Neural progenitor cell (in vitro differentiated cells): ENCODE measurements around the gene ENAH. TPM values are rescaled to one million over a fixed set of nuclear protein-coding genes. Genes with fewer than 3 reads are reported as not detected.

Experiments
- DNase-seq: peaks from one replicate; pipeline ENCODE4 v3.0.0-alpha.2; 2016; ENCODE audit warnings: low spot score
- H2AFZ ChIP-seq: fragments of 200-600 bp; sonication (generic); replicated peaks from 2 replicates; pipeline ENCODE4 v1.6.1; 2016; ENCODE audit warnings: antibody characterized with exemption
- H3F3A ChIP-seq: fragments of 200-600 bp; sonication (generic); 2 replicates; pipeline ENCODE4 v1.6.1; 2016; ENCODE audit warnings: antibody characterized with exemption, low read depth
- H3K27ac ChIP-seq: fragments of 200-600 bp; sonication (generic); 2 replicates; pipeline ENCODE4 v1.5.1; 2016; ENCODE audit warnings: mild to moderate bottlenecking
- H3K27me3 ChIP-seq: fragments of 200-600 bp; sonication (generic); 2 replicates; pipeline ENCODE4 v1.6.1; 2016; ENCODE audit warnings: mild to moderate bottlenecking, moderate library complexity
- H3K36me3 ChIP-seq: fragments of 200-600 bp; sonication (generic); 2 replicates; pipeline ENCODE4 v1.5.1; 2016
- H3K4me1 ChIP-seq: fragments of 200-600 bp; sonication (generic); 2 replicates; pipeline ENCODE4 v1.6.1; 2016; ENCODE audit warnings: mixed run types
- H3K4me2 ChIP-seq: fragments of 200-600 bp; sonication (generic); 2 replicates; pipeline ENCODE4 v1.6.1; 2016
- H3K4me3 ChIP-seq: fragments of 200-600 bp; sonication (generic); 2 replicates; pipeline ENCODE4 v1.5.1; 2016
- H3K79me2 ChIP-seq: fragments of 200-600 bp; sonication (generic); 2 replicates; pipeline ENCODE4 v1.6.1; 2016; ENCODE audit warnings: low read depth
- H3K9ac ChIP-seq: fragments of 200-600 bp; sonication (generic); 2 replicates; pipeline ENCODE4 v1.6.1; 2016
- H3K9me3 ChIP-seq: fragments of 200-600 bp; sonication (generic); 2 replicates; pipeline ENCODE4 v1.5.1; 2016; ENCODE audit warnings: low read depth
- H4K20me1 ChIP-seq: fragments of 200-600 bp; sonication (generic); 2 replicates; pipeline ENCODE4 v1.6.1; 2016; ENCODE audit warnings: low read depth
- H3K27ac Mint-ChIP-seq: 3 replicates; pipeline ENCODE4 v1.8.0; 2021; ENCODE audit warnings: mixed read lengths
- H3K27me3 Mint-ChIP-seq: 2 replicates; pipeline ENCODE4 v1.8.0; 2022; ENCODE audit warnings: low read depth, mild to moderate bottlenecking, inconsistent platforms, moderate library complexity, mixed read lengths; ENCODE audit not compliant: insufficient read depth
- H3K36me3 Mint-ChIP-seq: 3 replicates; pipeline ENCODE4 v1.8.0; 2021; ENCODE audit warnings: mixed read lengths
- H3K4me1 Mint-ChIP-seq: 3 replicates; pipeline ENCODE4 v1.8.0; 2021; ENCODE audit warnings: mixed read lengths
- H3K4me3 Mint-ChIP-seq: 3 replicates; pipeline ENCODE4 v1.8.0; 2021; ENCODE audit warnings: mild to moderate bottlenecking, moderate library complexity, mixed read lengths
- H3K9me3 Mint-ChIP-seq: 3 replicates; pipeline ENCODE4 v1.8.0; 2020; ENCODE audit warnings: mixed read lengths
- CTCF ChIP-seq: fragments of 200-600 bp; sonication (generic); IDR thresholded peaks from 2 replicates; pipeline ENCODE4 v1.5.1; 2017; ENCODE audit warnings: antibody characterized with exemption, mild to moderate bottlenecking
- EZH2 ChIP-seq: fragments of 200-600 bp; sonication (generic); IDR thresholded peaks from 2 replicates; pipeline ENCODE4 v1.6.1; 2017; ENCODE audit warnings: antibody characterized with exemption, mild to moderate bottlenecking, moderate library complexity
- EZH2phosphoT487 ChIP-seq: fragments of 200-600 bp; sonication (generic); IDR thresholded peaks from 2 replicates; pipeline ENCODE4 v1.6.1; 2017; ENCODE audit warnings: antibody characterized with exemption
- total RNA-seq: library from RNA; depleted of rRNA; stranded (reverse); fragments of >200 nt; gene quantifications from 2 replicates; pipeline ENCODE4 v1.2.3, GENCODE V29; 2015; ENCODE audit warnings: low replicate concordance

Gene ENAH
- total RNA-seq, 1 donor from 2014 or later, result 346 TPM

DNA sequence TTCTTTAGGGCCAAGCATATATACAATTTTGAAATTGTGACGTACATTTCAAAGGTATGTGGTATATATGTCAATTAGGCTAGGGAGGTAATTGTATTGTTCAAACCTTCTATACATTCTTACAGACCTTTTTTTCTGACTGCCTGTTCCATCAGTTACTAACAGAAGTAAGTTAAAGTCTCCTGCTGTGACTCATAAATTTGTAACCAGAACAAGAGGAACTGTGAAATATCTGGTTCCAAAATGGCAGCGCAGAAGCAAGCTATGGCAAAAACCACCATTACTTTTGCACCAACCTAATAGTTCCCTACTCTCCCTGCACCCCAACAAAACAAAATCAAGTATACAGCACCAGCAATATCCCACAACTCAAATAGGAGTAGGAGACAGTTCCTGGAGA is 93.6 kb downstream of the ENAH start:
- Mint-ChIP-seq H3K4me1 (no peaks in the 10 kb centered on the region), H3K36me3 (peaks cover 46% of the 10 kb centered on the region), H3K4me3 (no peak overlapping the region), H3K27ac (no peak overlapping the region), H3K27me3 (no peaks in the 10 kb centered on the region), H3K9me3 (peaks cover 24% of the 10 kb centered on the region)
- H3F3A ChIP-seq, result peaks cover 21% of the 10 kb centered on the region
- H3K79me2 ChIP-seq, result peaks cover 85% of the 10 kb centered on the region
- no peak overlapping the region for H3K9ac ChIP-seq
- H3K27me3 ChIP-seq, result no peaks in the 10 kb centered on the region
- no peak overlapping the region for H3K27ac ChIP-seq
- H3K4me1 ChIP-seq, result no peaks in the 10 kb centered on the region
- H3K4me2 ChIP-seq, result no peak overlapping the region
- H3K4me3 ChIP-seq, result no peak overlapping the region
- no peak for DNase-seq
- H3K9me3 ChIP-seq, result peaks cover 15% of the 10 kb centered on the region
- peaks cover 20% of the 10 kb centered on the region for H3K36me3 ChIP-seq
- no peak overlapping the region for H2AFZ ChIP-seq
- TF ChIP-seq CTCF (no peak), EZH2phosphoT487 (no peak), EZH2 (no peak)
- H4K20me1 ChIP-seq, result no peaks in the 10 kb centered on the region

DNA sequence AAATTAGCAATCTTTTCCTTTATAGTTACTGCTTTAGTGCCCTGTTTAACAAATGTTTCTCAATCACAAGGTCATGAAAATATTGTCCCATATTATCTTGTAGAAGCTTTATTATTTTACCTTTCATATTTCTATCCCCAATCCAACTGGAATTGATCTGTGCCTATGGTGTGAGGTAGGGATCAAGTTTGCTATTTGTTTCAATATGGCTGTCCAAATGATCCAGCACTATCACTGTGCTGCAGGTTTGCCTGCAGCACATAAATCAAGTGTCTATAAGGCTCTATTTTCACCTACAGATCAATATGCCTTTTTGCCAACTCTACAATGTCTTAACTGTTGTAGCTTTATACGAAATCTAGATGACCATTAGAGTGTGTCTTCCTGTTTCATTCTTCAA is 96.2 kb downstream of the ENAH start:
- no peak for TF ChIP-seq EZH2phosphoT487
- TF ChIP-seq CTCF, result no peak
- no peak for TF ChIP-seq EZH2
- Mint-ChIP-seq H3K27ac (no peak overlapping the region), H3K36me3 (peaks cover 54% of the 10 kb centered on the region)

GRCh38 chr1:225555821-225556220 is 97.1 kb downstream of the ENAH start:
- Histone ChIP-seq H3K27me3 (no peaks in the 10 kb centered on the region), H3K36me3 (peaks cover 34% of the 10 kb centered on the region), H3K4me3 (no peak overlapping the region), H3K9ac (no peak overlapping the region), H3K4me1 (no peaks in the 10 kb centered on the region), H3K4me2 (no peak overlapping the region), H3K27ac (no peak overlapping the region), H3K9me3 (peaks cover 15% of the 10 kb centered on the region), H3F3A (peaks cover 21% of the 10 kb centered on the region), H2AFZ (no peak overlapping the region), H4K20me1 (no peaks in the 10 kb centered on the region), H3K79me2 (peaks cover 88% of the 10 kb centered on the region)
- peaks cover 24% of the 10 kb centered on the region for H3K9me3 Mint-ChIP-seq
- TF ChIP-seq EZH2 (no peak), CTCF (no peak), EZH2phosphoT487 (no peak)
- H3K36me3 Mint-ChIP-seq, result peaks cover 57% of the 10 kb centered on the region
- H3K27me3 Mint-ChIP-seq, result no peaks in the 10 kb centered on the region
- no peak overlapping the region for H3K27ac Mint-ChIP-seq
- DNase-seq, result no peak
- no peak overlapping the region for H3K4me3 Mint-ChIP-seq
- H3K4me1 Mint-ChIP-seq, result no peaks in the 10 kb centered on the region

More for the DNA sequence above, 96.2 kb downstream of the ENAH start:
- no peaks in the 10 kb centered on the region for H4K20me1 ChIP-seq
- no peak overlapping the region for H3K9ac ChIP-seq
- Mint-ChIP-seq H3K4me3 (no peak overlapping the region), H3K9me3 (peaks cover 24% of the 10 kb centered on the region), H3K27me3 (no peaks in the 10 kb centered on the region), H3K4me1 (no peaks in the 10 kb centered on the region)
- peaks cover 21% of the 10 kb centered on the region for H3F3A ChIP-seq
- H3K4me3 ChIP-seq, result no peak overlapping the region
- peaks cover 34% of the 10 kb centered on the region for H3K36me3 ChIP-seq
- no peak overlapping the region for H3K27ac ChIP-seq
- peaks cover 15% of the 10 kb centered on the region for H3K9me3 ChIP-seq
- no peak for DNase-seq
- H3K27me3 ChIP-seq, result no peaks in the 10 kb centered on the region
- H2AFZ ChIP-seq, result no peak overlapping the region
- no peaks in the 10 kb centered on the region for H3K4me1 ChIP-seq
- H3K4me2 ChIP-seq, result no peak overlapping the region
- H3K79me2 ChIP-seq, result peaks cover 88% of the 10 kb centered on the region
